H1 (cell line): ENCODE data around the gene KCNK3. TPM values are rescaled to one million over a fixed set of nuclear protein-coding genes. Genes with fewer than 3 reads are reported as not detected.

Experiments used
- CTCF ChIA-PET: fragments of 300-600 bp; sonication (Branson Sonifier 250); formaldehyde crosslinking; loops from one replicate; lab custom pipeline; 2021; ENCODE audit not compliant: partially characterized antibody; lab: Charles Lee
- POLR2A ChIA-PET: fragments of 300-600 bp; sonication (Branson Sonifier 250); formaldehyde crosslinking; loops from one replicate; lab custom pipeline; 2021; ENCODE audit warnings: inconsistent platforms; ENCODE audit not compliant: partially characterized antibody; lab: Charles Lee
- DNase-seq, 2 experiments: peaks; one replicate each; pipeline versions ENCODE4 v3.0.0 to v3.0.0-alpha.2; 2010 to 2022; ENCODE audit warnings: low spot score in 2 of 2, low read depth in 1 of 2, mixed read lengths in 1 of 2
- FAIRE-seq: peaks from 2 replicates; lab custom pipeline; 2011; peaks lifted over from hg19 to GRCh38; lab: Jason Lieb, UNC
- H2AFZ ChIP-seq: 2 replicates; pipeline ENCODE4 v1.8.1; 2012; ENCODE audit warnings: low read length, inconsistent platforms
- H2AK5ac ChIP-seq: 2 replicates; pipeline ENCODE4 v1.6.1; 2013; ENCODE audit warnings: low read depth, low read length
- H2BK120ac ChIP-seq: replicated peaks from 2 replicates; pipeline ENCODE3; 2013; ENCODE audit warnings: low read depth, low read length, inconsistent platforms
- H2BK12ac ChIP-seq: 2 replicates; pipeline ENCODE4 v1.6.1; 2013; ENCODE audit warnings: low read depth, low read length
- H2BK15ac ChIP-seq: 2 replicates; pipeline ENCODE4 v1.6.1; 2013; ENCODE audit warnings: low read length
- H2BK20ac ChIP-seq: 2 replicates; pipeline ENCODE4 v1.6.1; 2013; ENCODE audit warnings: low read length
- H2BK5ac ChIP-seq: 2 replicates; pipeline ENCODE4 v1.6.1; 2013; ENCODE audit warnings: low read depth, low read length
- H3K14ac ChIP-seq: 2 replicates; pipeline ENCODE4 v1.6.1; 2013; ENCODE audit warnings: inconsistent platforms; ENCODE audit not compliant: insufficient read length
- H3K18ac ChIP-seq: 2 replicates; pipeline ENCODE4 v1.6.1; 2013; ENCODE audit warnings: low read length; ENCODE audit errors: extremely low read depth
- H3K23ac ChIP-seq: 2 replicates; pipeline ENCODE4 v1.6.1; 2013; ENCODE audit warnings: inconsistent platforms; ENCODE audit not compliant: insufficient read length
- H3K23me2 ChIP-seq: 2 replicates; pipeline ENCODE4 v1.6.1; 2013; ENCODE audit warnings: low read depth, low read length
- H3K27ac ChIP-seq: 2 replicates; pipeline ENCODE4 v1.6.1; 2011; ENCODE audit warnings: low read depth, low read length, inconsistent platforms
- H3K27me3 ChIP-seq, 4 experiments: replicated peaks in 1 of 4; 1 replicate in 1 of 4; 2 replicates in 3 of 4; pipeline versions ENCODE4 v1.6.1 to v1.8.1; 2011 to 2013; ENCODE audit warnings: low read length in 3 of 4, mild to moderate bottlenecking in 3 of 4, inconsistent platforms in 2 of 4, mixed read lengths in 2 of 4, moderate library complexity in 1 of 4; ENCODE audit not compliant: control insufficient read depth in 3 of 4, insufficient read depth in 3 of 4; ENCODE audit errors: extremely low read depth in 1 of 4
- H3K36me3 ChIP-seq, 4 experiments: 2 replicates each; pipeline versions ENCODE4 v1.6.1 to v1.8.1; 2011 to 2013; ENCODE audit warnings: mild to moderate bottlenecking in 4 of 4, low read length in 3 of 4, moderate library complexity in 2 of 4, control low read depth in 1 of 4, inconsistent platforms in 1 of 4; ENCODE audit not compliant: insufficient read depth in 4 of 4, control insufficient read depth in 2 of 4
- H3K4ac ChIP-seq: replicated peaks from 2 replicates; pipeline ENCODE3; 2013; ENCODE audit warnings: low read length, low read depth, mixed read lengths, inconsistent platforms; ENCODE audit not compliant: insufficient read length
- H3K4me1 ChIP-seq, 4 experiments: replicated peaks in 1 of 4; 1 replicate in 1 of 4; 2 replicates in 3 of 4; pipeline versions ENCODE4 v1.6.1 to v1.8.1; 2011 to 2013; ENCODE audit warnings: low read length in 3 of 4, inconsistent platforms in 2 of 4, mixed read lengths in 1 of 4; ENCODE audit not compliant: insufficient read depth in 4 of 4, control insufficient read depth in 3 of 4
- H3K4me2 ChIP-seq, 2 experiments: 2 replicates each; pipeline versions ENCODE4 v1.6.1 to v1.8.1; 2011 to 2013; ENCODE audit warnings: low read depth in 2 of 2, low read length in 2 of 2, control low read depth in 1 of 2, inconsistent platforms in 1 of 2, mild to moderate bottlenecking in 1 of 2; ENCODE audit not compliant: insufficient read depth in 1 of 2
- H3K4me3 ChIP-seq, 4 experiments: fragments of 200-600, 300-600 bp in 1 of 4; sonication (generic), shearing (Covaris generic), sonication (Bioruptor Twin) in 1 of 4; 2 replicates each; pipeline versions ENCODE4 v1.5.1 to v1.8.1; 2011 to 2016; ENCODE audit warnings: low read length in 4 of 4, low read depth in 3 of 4, control low read depth in 2 of 4, inconsistent platforms in 2 of 4, mild to moderate bottlenecking in 2 of 4, mixed read lengths in 1 of 4, moderate library complexity in 1 of 4; ENCODE audit not compliant: insufficient read depth in 2 of 4; ENCODE audit errors: extremely low read depth in 1 of 4
- H3K56ac ChIP-seq: replicated peaks from 2 replicates; pipeline ENCODE3; 2013; ENCODE audit warnings: low read depth, mild to moderate bottlenecking, mixed read lengths, low read length, inconsistent platforms; ENCODE audit not compliant: insufficient read length
- H3K79me1 ChIP-seq: 2 replicates; pipeline ENCODE4 v1.6.1; 2013; ENCODE audit warnings: low read depth, low read length, control low read depth
- H3K79me2 ChIP-seq, 2 experiments: 2 replicates each; pipeline versions ENCODE4 v1.6.1 to v1.8.1; 2012 to 2013; ENCODE audit warnings: low read length in 2 of 2, mild to moderate bottlenecking in 2 of 2, inconsistent platforms in 1 of 2; ENCODE audit not compliant: insufficient read depth in 2 of 2, control insufficient read depth in 1 of 2
- H3K9ac ChIP-seq, 4 experiments: replicated peaks in 1 of 4; 1 replicate in 1 of 4; 2 replicates in 3 of 4; pipeline versions ENCODE4 v1.6.1 to v1.8.1; 2011 to 2013; ENCODE audit warnings: low read depth in 3 of 4, low read length in 3 of 4, control low read depth in 2 of 4, mild to moderate bottlenecking in 2 of 4, moderate library complexity in 2 of 4, inconsistent platforms in 1 of 4; ENCODE audit errors: extremely low read depth in 1 of 4
- H3K9me3 ChIP-seq, 2 experiments: 2 replicates each; pipeline versions ENCODE4 v1.6.1 to v1.8.1; 2012 to 2013; ENCODE audit warnings: mild to moderate bottlenecking in 2 of 2, moderate library complexity in 2 of 2, control low read depth in 1 of 2, inconsistent platforms in 1 of 2, low read depth in 1 of 2, low read length in 1 of 2, mixed read lengths in 1 of 2; ENCODE audit not compliant: insufficient read depth in 2 of 2
- H4K20me1 ChIP-seq, 2 experiments: replicated peaks in 1 of 2; 2 replicates each; pipeline versions ENCODE3 to v1.8.1; 2011 to 2013; ENCODE audit warnings: inconsistent platforms in 2 of 2, low read length in 2 of 2, mild to moderate bottlenecking in 1 of 2; ENCODE audit not compliant: insufficient read depth in 2 of 2, control insufficient read depth in 1 of 2
- H4K5ac ChIP-seq: 2 replicates; pipeline ENCODE4 v1.6.1; 2013; ENCODE audit warnings: low read length, low read depth, mixed read lengths, inconsistent platforms; ENCODE audit not compliant: insufficient read length
- H4K8ac ChIP-seq: 2 replicates; pipeline ENCODE4 v1.8.0; 2013; ENCODE audit warnings: mild to moderate bottlenecking, moderate library complexity, low read length, inconsistent platforms; ENCODE audit not compliant: insufficient read depth; ENCODE audit errors: extremely low read depth
- H4K91ac ChIP-seq: replicated peaks from 2 replicates; pipeline ENCODE3; 2013; ENCODE audit warnings: low read length, mixed read lengths, inconsistent platforms; ENCODE audit not compliant: insufficient read length
- ASH2L ChIP-seq: fragments of 200-600, 300-600 bp; sonication (generic); IDR thresholded peaks from one replicate; pipeline ENCODE4 v1.7.1; 2017; ENCODE audit warnings: low read length
- CHD2 ChIP-seq: IDR thresholded peaks from 2 replicates; pipeline ENCODE4 v1.6.1; 2012; ENCODE audit warnings: low read length, improper control_type of control experiment
- EGR1 ChIP-seq: IDR thresholded peaks from 2 replicates; pipeline ENCODE4 v1.6.1; 2011; ENCODE audit warnings: low read depth, low read length, borderline replicate concordance
- JUN ChIP-seq: IDR thresholded peaks from 2 replicates; pipeline ENCODE4 v1.6.1; 2011; ENCODE audit warnings: low read depth, mild to moderate bottlenecking, improper control_type of control experiment, low read length
- KDM4A ChIP-seq: IDR thresholded peaks from one replicate; pipeline ENCODE4 v1.7.1; 2012; ENCODE audit warnings: low read depth, mild to moderate bottlenecking, moderate library complexity, low read length, inconsistent platforms; ENCODE audit not compliant: severe bottlenecking
- MAX ChIP-seq: IDR thresholded peaks from 2 replicates; pipeline ENCODE4 v1.6.1; 2012; ENCODE audit warnings: inconsistent platforms
- NANOG ChIP-seq: IDR thresholded peaks from 2 replicates; pipeline ENCODE4 v1.6.1; 2011; ENCODE audit warnings: low read length, low read depth, mild to moderate bottlenecking, inconsistent platforms; ENCODE audit not compliant: insufficient read depth, poor library complexity, severe bottlenecking
- RFX5 ChIP-seq: IDR thresholded peaks from 2 replicates; pipeline ENCODE4 v1.6.1; 2011; ENCODE audit warnings: low read depth, low read length, improper control_type of control experiment, borderline replicate concordance
- SIN3A ChIP-seq, 2 experiments: IDR thresholded peaks in 1 of 2; conservative IDR thresholded peaks in 1 of 2; 2 replicates each; pipeline ENCODE4 v1.6.1; 2011 to 2012; ENCODE audit warnings: low read length in 2 of 2, improper control_type of control experiment in 1 of 2, low read depth in 1 of 2, mild to moderate bottlenecking in 1 of 2
- SIX5 ChIP-seq: IDR thresholded peaks from 2 replicates; pipeline ENCODE4 v1.6.1; 2011; ENCODE audit warnings: mild to moderate bottlenecking, low read depth, low read length
- TAF1 ChIP-seq: IDR thresholded peaks from 2 replicates; pipeline ENCODE4 v1.6.1; 2011; ENCODE audit warnings: mild to moderate bottlenecking, low read depth, low read length
- YY1 ChIP-seq: IDR thresholded peaks from 2 replicates; pipeline ENCODE4 v1.6.1; 2011; ENCODE audit warnings: low read depth, mild to moderate bottlenecking, low read length
- ZNF274 ChIP-seq: IDR thresholded peaks from 2 replicates; pipeline ENCODE4 v1.7.0; 2012; ENCODE audit warnings: low read length, borderline replicate concordance; ENCODE audit errors: extremely low read depth
- WGBS, 2 experiments: shearing (Covaris generic) in 1 of 2; methylation state at CpG; one replicate each; pipeline versions ENCODE4 v1.1.6 to v1.1.7; 2013 to 2015; ENCODE audit warnings: low lambda C conversion rate in 2 of 2, mixed read lengths in 2 of 2, inconsistent platforms in 1 of 2, low coverage in 1 of 2, missing lambda C conversion rate in 1 of 2; ENCODE audit not compliant: insufficient replicate concordance in 2 of 2, insufficient coverage in 1 of 2, insufficient read length in 1 of 2; ENCODE audit errors: extremely low coverage in 1 of 2, missing lambda C conversion rate in 1 of 2; 5-methylcytosine and 5-hydroxymethylcytosine counted together
- polyA plus RNA-seq, 7 experiments: library from polyadenylated mRNA; depleted of rRNA in 3 of 7; stranded (reverse) in 5 of 7; unstranded in 2 of 7; fragments of >200 nt in 5 of 7; fragments of 200-250 nt in 2 of 7; gene quantifications; 1 replicate in 5 of 7; 2 replicates in 1 of 7; 4 replicates in 1 of 7; pipeline versions ENCODE4 v1.2.1 to v1.2.3, GENCODE V29; 2011 to 2013; ENCODE audit warnings: missing spikeins in 2 of 7, mixed read lengths in 2 of 7
- total RNA-seq: library from RNA; stranded (reverse); fragmentation: NEBNext Ultra II Directional; extraction: Animal tissue kit (Norgen Biotek cat#: 25700); gene quantifications from 2 replicates; pipeline ENCODE4 v1.2.1, GENCODE V29; 2021

KCNK3 gene
- total and polyA plus RNA-seq, 2 of the 8 experiments (the other 6 are each of a cell fraction or from before 2014, with no cell fraction given), result 0.29 to 0.30 TPM

- Histone ChIP-seq H2BK12ac (no peak overlapping the region), H4K8ac (no peak overlapping the region), H2BK15ac (no peak overlapping the region), H4K5ac (no peak overlapping the region), H3K18ac (no peak overlapping the region), H2BK5ac (no peak overlapping the region), H2AFZ (no peak overlapping the region), H3K9me3 (no peaks in the 10 kb centered on the region), H3K9ac (no peak overlapping the region), H3K4me3 (no peak overlapping the region), H3K27ac (no peak overlapping the region), H3K36me3 (no peaks in the 10 kb centered on the region), H3K23ac (no peak overlapping the region), H4K20me1 (peaks cover 7 to 9% of the 10 kb centered on the region in 2 experiments), H3K23me2 (peaks cover 3% of the 10 kb centered on the region; the same call in 1 of the 2 replicates), H3K4ac (no peak overlapping the region), H3K79me2 (peaks cover 0 to 2% of the 10 kb centered on the region in 2 experiments; a peak in 1 of 4 replicates), H2AK5ac (no peak overlapping the region), H4K91ac (no peak overlapping the region), H2BK120ac (no peak overlapping the region), H3K14ac (no peak overlapping the region), H3K4me1 (peaks cover 0 to 9% (median 4%) of the 10 kb centered on the region in 4 experiments; a peak in 4 of 7 replicates), H3K56ac (no peak overlapping the region), H2BK20ac (no peak overlapping the region), H3K27me3 (peaks cover 0 to 3% (median 0%) of the 10 kb centered on the region in 4 experiments; a peak in 2 of 7 replicates), H3K4me2 (no peak overlapping the region), H3K79me1 (peaks cover 3% of the 10 kb centered on the region; the same call in 1 of the 2 replicates)
- DNase-seq (no peak), FAIRE-seq (no peak)
- ChIA-PET CTCF (interaction anchor here (1.2 to 1.6 kb wide), 5 partner anchors 8 to 77 kb away, joined by 3 to 5 read pairs (median 3); no protein-coding TSS in a partner anchor), POLR2A (interaction anchor here (0.8 to 1.8 kb wide), 4 partner anchors 9 to 22 kb away, joined by 3 to 6 read pairs (median 4); no protein-coding TSS in a partner anchor)
- WGBS, 2 experiments, result 87% methylated on average over 3 of the region's 3 CpGs; no CpG with 5 or more reads in 1 of the 2 experiments
- no peak for TF ChIP-seq KDM4A
- no peak for TF ChIP-seq ASH2L
- no peak for TF ChIP-seq SIX5
- TF ChIP-seq EGR1, result no peak
- no peak for TF ChIP-seq CHD2
- TF ChIP-seq NANOG, result no peak
- TF ChIP-seq SIN3A (conservative IDR thresholded peaks at IDR 0.05 in 1 of 2, IDR thresholded peaks at IDR 0.05 in 1 of 2; ENCODE audit: low read depth in 1 of 2, low read length in 2 of 2), result no peak
- no peak for TF ChIP-seq TAF1
- no peak for TF ChIP-seq YY1
- no peak for TF ChIP-seq JUN
- no peak for TF ChIP-seq ZNF274
- TF ChIP-seq MAX, result no peak
- no peak for TF ChIP-seq RFX5
Observed at GRCh38 chr2:26768759-26769088, 76.2 kb downstream of the KCNK3 start.
